GOT3 (cell line): ENCODE data around the gene UBFD1.
"Not testable (repeated sequence)": the region's sequence is repeated elsewhere in the genome, so short reads cannot be mapped to it uniquely, and the experiment has no call there.

Source experiments
- DNase-seq: peaks from one replicate; lab custom pipeline; 2025; ENCODE audit warnings: mixed read lengths; lab: John Stamatoyannopoulos, UW

The UBFD1 gene

DNA sequence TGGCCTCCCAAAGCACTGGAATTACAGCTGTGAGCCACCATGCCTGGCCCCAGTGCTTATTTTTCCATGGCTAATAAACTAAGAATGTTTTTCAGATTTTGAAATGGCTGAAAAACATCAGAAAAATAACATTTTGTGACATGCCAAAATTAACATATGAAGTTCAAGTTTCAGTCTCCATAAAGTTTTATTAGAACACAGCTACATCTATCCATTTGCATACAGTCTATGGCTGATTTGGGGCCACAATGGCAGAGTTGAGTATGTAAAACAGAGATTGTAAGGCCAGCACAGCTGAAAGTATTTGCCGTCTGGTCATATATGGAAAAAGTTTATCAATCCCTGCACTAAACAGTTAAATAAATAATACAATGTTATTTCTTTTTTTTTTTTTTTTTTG is 52.4 kb downstream of the UBFD1 start:
- DNase-seq = no peak

- DNase-seq = not testable (repeated sequence)
These were observed 53.4 kb downstream of the UBFD1 start for GRCh38 chr16:23610905-23611304.

DNA sequence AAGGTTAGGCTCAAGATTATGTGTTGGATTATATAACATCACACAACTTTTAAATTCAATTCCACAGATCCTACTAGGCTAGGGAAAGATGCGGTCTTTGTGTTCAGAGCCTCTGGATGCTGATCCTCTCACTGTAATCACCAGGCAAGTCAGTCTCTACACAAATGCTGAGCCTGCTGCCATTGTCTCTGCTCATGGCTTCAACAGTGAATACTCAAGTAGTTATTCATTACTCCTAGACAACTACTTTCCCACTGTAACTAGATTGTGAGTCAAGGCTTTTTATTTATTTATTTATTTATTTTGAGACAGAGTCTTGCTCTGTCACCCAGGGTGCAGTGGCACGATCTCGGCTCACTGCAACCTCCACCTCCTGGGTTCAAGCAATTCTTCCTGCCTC is 54.4 kb downstream of the UBFD1 start:
- DNase-seq = no peak

- no peak for DNase-seq
These were observed 58.3 kb downstream of the UBFD1 start for GRCh38 chr16:23615805-23616204.
